Omental fat pad (tissue), 4 donors: ENCODE results near the gene CADM1. TPM values are rescaled to one million over a fixed set of nuclear protein-coding genes. Genes with fewer than 3 reads are reported as not detected.

Experiments used
- ATAC-seq: fragments of 150-250 bp; one replicate; pipeline ENCODE4 v1.9.1; 2016; ENCODE audit warnings: mild to moderate bottlenecking, moderate library complexity; ENCODE audit not compliant: low FRiP score
- DNase-seq: peaks from one replicate; pipeline ENCODE4 v3.0.0-alpha.2; 2019; ENCODE audit warnings: low spot score
- CTCF ChIP-seq, 3 donors: fragments of 450-650 bp; IDR thresholded peaks; one replicate each; pipeline ENCODE4 v1.5.1; 2016 to 2017; ENCODE audit warnings: antibody characterized with exemption in 3 of 3, mild to moderate bottlenecking in 3 of 3, moderate library complexity in 2 of 3
- total RNA-seq, 4 donors: library from RNA; depleted of rRNA; stranded (reverse); fragments of >200 nt; gene quantifications; one replicate each; pipeline ENCODE4 v1.1.0, GENCODE V29; 2016

Gene CADM1
- total RNA-seq, 4 donors from 2014 or later, result 5.8 to 27.9 (median 14.9) TPM

- no peak for DNase-seq
- TF ChIP-seq CTCF (IDR thresholded peaks at IDR 0.05), result no peak
- ATAC-seq, result no peak
Observed at GRCh38 chr11:115515647-115516395, 11.6 kb upstream of the CADM1 start.

GRCh38 chr11:115506954-115507675 lies 2.9 kb upstream of the CADM1 start:
- ATAC-seq (no peak), DNase-seq (no peak)
- no peak for TF ChIP-seq CTCF (IDR thresholded peaks at IDR 0.05)

- no peak for DNase-seq
Observed at GRCh38 chr11:115505175-115505574, 960 bp upstream of the CADM1 start.

GRCh38 chr11:115503886-115504275 lies 334 bp downstream of the CADM1 start:
- ATAC-seq (peak; percentile 12), DNase-seq (no peak)
- TF ChIP-seq CTCF (IDR thresholded peaks at IDR 0.05), result no peak

More at GRCh38 chr11:115505175-115505574, 960 bp upstream of the CADM1 start:
- no peak for ATAC-seq
- TF ChIP-seq CTCF (IDR thresholded peaks at IDR 0.05), result no peak

- TF ChIP-seq CTCF (IDR thresholded peaks at IDR 0.05), result no peak
- DNase-seq (no peak), ATAC-seq (peak; percentile 35)
Observed at GRCh38 chr11:115503083-115503885, 931 bp downstream of the CADM1 start.

GRCh38 chr11:115502636-115503082 lies 1.6 kb downstream of the CADM1 start:
- no peak for TF ChIP-seq CTCF (IDR thresholded peaks at IDR 0.05)
- DNase-seq (no peak), ATAC-seq (no peak)
